ENCODE measurements around the gene DRGX. TPM values are rescaled to one million over a fixed set of nuclear protein-coding genes. Genes with fewer than 3 reads are reported as not detected.
A peak's percentile ranks its signal among the peaks of the same experiment; 100 is the strongest.

The DRGX gene
- total and polyA plus RNA-seq, 2 of the 4 experiments (the other 2 are of a cell fraction): not detected

- no CpG with 5 or more reads among the region's 5 CpGs for WGBS, 2 experiments (ENCODE audit: extremely low coverage in 2 of 2, insufficient read length in 1 of 2)
- Histone ChIP-seq H3K56ac (ENCODE audit: extremely low read depth, insufficient read depth, low read length) (no peak overlapping the region), H3K79me1 (ENCODE audit: low read depth in 1 of 2, low read length in 2 of 2) (no peaks in the 10 kb centered on the region), H3K14ac (replicated peaks; ENCODE audit: low read depth, low read length) (no peak overlapping the region), H3K4me1 (ENCODE audit: control insufficient read depth, insufficient read depth, low read length) (no peaks in the 10 kb centered on the region), H4K8ac (ENCODE audit: low read depth in 2 of 2, low read length in 2 of 2) (no peak overlapping the region), H3K9me1 (ENCODE audit: insufficient read depth, low read length) (no peaks in the 10 kb centered on the region), H3K4me3 (ENCODE audit: insufficient read depth, low read depth, low read length) (no peak overlapping the region), H3K23ac (ENCODE audit: low read depth, low read length) (no peak overlapping the region), H2BK5ac (ENCODE audit: low read depth, low read length, poor library complexity, severe bottlenecking) (no peak overlapping the region), H2AFZ (replicated peaks; ENCODE audit: low read length, poor library complexity) (no peak overlapping the region), H2BK120ac (ENCODE audit: low read depth, low read length) (no peak overlapping the region), H2AK9ac (replicated peaks; ENCODE audit: low read depth, low read length, poor library complexity) (peak overlapping the region; percentile 72), H3K36me3 (ENCODE audit: control insufficient read depth, insufficient read depth, low read length) (no peaks in the 10 kb centered on the region), H3K18ac (ENCODE audit: low read depth, low read length) (no peak overlapping the region), H3K4ac (ENCODE audit: low read depth, low read length) (no peak overlapping the region), H2BK15ac (ENCODE audit: low read depth, low read length) (no peak overlapping the region), H4K91ac (ENCODE audit: insufficient read depth, low read depth, low read length) (no peak overlapping the region), H3K9me3 (ENCODE audit: control insufficient read depth, insufficient read depth, low read length) (no peaks in the 10 kb centered on the region), H3K27ac (ENCODE audit: insufficient read depth, low read length) (no peak overlapping the region), H2AK5ac (ENCODE audit: low read depth, low read length) (no peak overlapping the region), H4K20me1 (ENCODE audit: insufficient read depth, low read length) (no peaks in the 10 kb centered on the region; the same call in 1 of the 2 replicates), H2BK20ac (ENCODE audit: low read depth, low read length) (no peak overlapping the region), H3K4me2 (ENCODE audit: low read depth, low read length) (no peak overlapping the region), H3K27me3 (ENCODE audit: control insufficient read depth, insufficient read depth, low read length) (peaks cover 49% of the 10 kb centered on the region), H4K5ac (ENCODE audit: low read depth, low read length) (no peak overlapping the region), H3K9ac (ENCODE audit: low read depth, low read length) (no peak overlapping the region)
- TF ChIP-seq FOS (IDR thresholded peaks at IDR 0.05; ENCODE audit: low read depth, low read length): no peak
- no peak for TF ChIP-seq RAD21 (IDR thresholded peaks at IDR 0.05; ENCODE audit: low read length)
- TF ChIP-seq RCOR1 (IDR thresholded peaks at IDR 0.05; ENCODE audit: insufficient replicate concordance, low read length): no peak
- no peak for TF ChIP-seq NFE2L2 (IDR thresholded peaks at IDR 0.05; ENCODE audit: low read depth, low read length)
- TF ChIP-seq BHLHE40 (IDR thresholded peaks at IDR 0.05; ENCODE audit: low read depth, low read length): no peak
- no peak for TF ChIP-seq CHD1 (IDR thresholded peaks at IDR 0.05; ENCODE audit: low read depth, low read length)
- TF ChIP-seq CEBPB (IDR thresholded peaks at IDR 0.05; ENCODE audit: low read depth, low read length): no peak
- no peak for TF ChIP-seq MXI1 (IDR thresholded peaks at IDR 0.05; ENCODE audit: borderline replicate concordance, low read depth, low read length)
- TF ChIP-seq RFX5 (IDR thresholded peaks at IDR 0.05; ENCODE audit: low read depth, low read length): no peak
- TF ChIP-seq MAZ (IDR thresholded peaks at IDR 0.05; ENCODE audit: borderline replicate concordance, low read depth, low read length): no peak
- TF ChIP-seq MAFK (IDR thresholded peaks at IDR 0.05; ENCODE audit: low read depth, low read length): no peak
- TF ChIP-seq SMC3 (IDR thresholded peaks at IDR 0.05; ENCODE audit: low read depth, low read length): no peak
- no peak for TF ChIP-seq POLR2A (IDR thresholded peaks at IDR 0.05; ENCODE audit: low read depth, low read length)
- TF ChIP-seq USF2 (IDR thresholded peaks at IDR 0.05; ENCODE audit: low read depth, low read length): no peak
- no peak for TF ChIP-seq ELK1 (IDR thresholded peaks at IDR 0.05; ENCODE audit: borderline replicate concordance, low read depth, low read length)
- intact Hi-C loops (cut with micrococcal nuclease): loop anchor here (1.0 to 2.0 kb wide), 4 partner anchors 105 to 748 kb away; no protein-coding TSS in a partner anchor
- ChIA-PET CTCF (interaction anchor here (0.6 to 3.1 kb wide), 12 partner anchors 8 to 751 kb away, joined by 3 to 30 read pairs (median 4); no protein-coding TSS in a partner anchor), POLR2A (ENCODE audit: unreplicated experiment) (no interaction called here)
- dilution Hi-C loops (cut with HindIII; ENCODE audit: low sequenced_read_pairs, unreplicated experiment): no loop called here
- in situ Hi-C loops (cut with MboI; ENCODE audit: low sequenced_read_pairs): no loop called here
- DNase-seq: no peak
- no peak for ATAC-seq (ENCODE audit: low read depth)
- no TSS peak for BruUV-seq (replicated peaks)
Observed at GRCh38 chr10:49407151-49407550, 11.3 kb upstream of the DRGX start.

Measured in IMR-90 (cell line).